HL-60/S4 treated with retinoic acid at 250 ng/mL for 4 days and 3 days (cell line): ENCODE measurements around the gene GUK1.
"Not testable (repeated sequence)": the region's sequence is repeated elsewhere in the genome, so short reads cannot be mapped to it uniquely, and the experiment has no call there.

Source experiments
- in situ Hi-C: fragments of 300-500 bp; cut with MboI; formaldehyde crosslinking; loops from 2 replicates; pipeline ENCODE4 v1.7.0; 2022; ENCODE audit warnings: low sequenced_read_pairs

Gene GUK1

GRCh38 chr1:228175316-228176023 is 35.4 kb downstream of the GUK1 start:
- in situ Hi-C loops, result no loop called here

- in situ Hi-C loops, result no loop called here
These were observed 35.9 kb downstream of the GUK1 start for GRCh38 chr1:228176024-228176395.

GRCh38 chr1:228176461-228177182 is 36.5 kb downstream of the GUK1 start:
- in situ Hi-C loops, result no loop called here

DNA sequence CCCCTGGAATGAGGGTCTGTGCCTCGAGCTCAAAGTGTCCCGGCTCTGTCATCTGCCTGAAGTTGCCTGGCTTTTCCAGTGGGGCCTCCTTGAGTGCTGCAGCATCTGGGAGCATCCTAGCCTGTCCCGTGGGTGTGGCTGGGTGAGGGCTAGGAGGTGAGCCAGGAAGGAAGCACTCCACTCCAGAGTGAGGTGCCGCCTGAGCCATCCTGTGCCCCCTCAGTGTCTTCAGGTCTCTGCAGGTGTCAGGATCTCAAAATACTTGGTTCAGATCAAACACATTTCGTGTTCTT is 37.0 kb downstream of the GUK1 start:
- in situ Hi-C loops, result no loop called here

DNA sequence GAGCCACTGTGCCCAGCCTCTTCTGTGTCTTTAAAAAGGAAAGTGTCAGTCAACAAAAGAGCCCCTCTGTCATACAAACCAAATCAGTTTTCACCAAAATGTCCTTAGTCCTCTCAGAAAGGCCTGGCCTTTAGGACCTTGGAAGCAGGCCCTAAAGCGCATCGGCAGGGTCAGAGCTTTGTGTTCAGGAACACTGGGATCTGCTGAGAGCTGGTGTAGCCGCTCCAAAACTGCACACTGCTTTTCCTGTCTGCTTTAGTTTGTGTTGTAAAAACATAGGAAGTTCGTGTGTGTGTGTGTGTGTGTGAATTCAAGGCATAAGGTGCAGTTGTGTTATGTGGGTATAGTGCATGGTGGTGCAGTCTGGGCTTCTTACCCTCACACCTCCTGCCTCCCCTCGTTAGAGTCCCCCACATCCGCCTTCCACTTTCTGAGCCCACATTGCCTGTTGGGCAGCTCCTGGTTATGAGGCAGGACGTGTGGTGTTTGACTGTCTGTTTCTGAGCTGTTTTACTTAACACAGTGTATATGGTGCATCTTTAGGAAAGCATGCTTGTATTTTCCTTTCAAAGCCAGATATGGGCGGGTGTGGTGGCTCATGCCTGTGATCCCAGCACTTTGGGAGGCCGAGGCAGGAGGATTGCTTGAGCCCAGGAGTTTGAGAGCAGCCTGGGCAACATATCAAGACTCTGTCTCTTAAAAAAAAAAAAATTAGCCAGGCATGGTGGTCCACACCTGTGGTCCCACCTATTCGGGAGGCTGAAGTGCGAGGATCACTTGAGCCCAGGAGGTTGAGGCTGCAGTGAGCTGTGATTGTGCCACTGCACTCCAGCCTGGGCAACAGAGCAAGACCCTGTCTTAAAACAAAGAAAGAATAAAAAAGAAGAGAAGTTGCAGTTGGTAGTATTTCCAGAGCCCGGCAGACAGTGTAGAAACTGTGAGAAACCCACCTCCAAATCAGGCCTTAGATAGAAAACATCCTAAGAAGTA is 37.9 kb downstream of the GUK1 start:
- in situ Hi-C loops, result no loop called here

DNA sequence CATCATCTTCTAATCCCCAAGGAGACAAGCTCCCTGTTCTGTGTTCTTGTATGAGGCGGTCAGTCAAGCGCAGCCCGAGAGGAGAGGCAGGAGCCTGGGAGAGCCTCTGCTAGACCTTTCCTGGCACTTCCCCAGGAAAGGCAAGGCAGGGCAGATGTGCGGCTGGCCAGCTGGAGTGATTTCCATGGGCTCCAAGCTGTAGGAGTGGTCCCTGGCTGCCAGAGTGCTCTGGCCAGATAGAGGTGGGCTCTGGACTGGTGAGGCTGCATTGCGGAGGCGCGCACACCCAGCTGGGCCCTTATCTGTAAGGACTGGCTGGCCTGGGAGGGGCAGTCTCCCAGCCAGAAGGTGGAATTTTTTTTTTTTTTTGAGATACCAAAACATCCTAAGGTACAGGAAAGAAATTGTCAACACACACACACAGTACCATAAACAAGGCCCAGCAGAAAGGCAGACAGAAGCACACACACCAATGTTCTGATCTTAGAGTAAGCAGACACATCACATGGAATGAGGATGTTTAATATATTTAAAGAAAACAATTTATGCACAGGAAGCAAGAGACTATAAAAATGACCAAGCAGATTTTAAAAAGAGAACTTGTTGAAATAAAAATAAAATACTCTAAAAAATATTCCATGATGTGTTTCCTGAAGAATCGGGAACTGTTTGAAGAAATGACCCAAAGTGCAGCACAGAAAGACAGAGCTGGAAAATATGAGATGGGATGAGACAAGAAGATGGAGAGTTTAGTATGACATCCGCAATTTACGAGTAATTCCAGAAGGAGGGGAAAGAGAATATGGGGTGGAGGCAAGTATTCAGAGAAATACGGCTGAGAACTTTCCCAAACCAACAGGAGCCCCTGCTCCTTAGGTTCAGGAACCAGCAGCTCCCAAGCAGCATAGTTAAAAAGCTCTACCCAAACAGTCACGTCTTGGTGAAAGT is 38.9 kb downstream of the GUK1 start:
- in situ Hi-C loops, result no loop called here

DNA sequence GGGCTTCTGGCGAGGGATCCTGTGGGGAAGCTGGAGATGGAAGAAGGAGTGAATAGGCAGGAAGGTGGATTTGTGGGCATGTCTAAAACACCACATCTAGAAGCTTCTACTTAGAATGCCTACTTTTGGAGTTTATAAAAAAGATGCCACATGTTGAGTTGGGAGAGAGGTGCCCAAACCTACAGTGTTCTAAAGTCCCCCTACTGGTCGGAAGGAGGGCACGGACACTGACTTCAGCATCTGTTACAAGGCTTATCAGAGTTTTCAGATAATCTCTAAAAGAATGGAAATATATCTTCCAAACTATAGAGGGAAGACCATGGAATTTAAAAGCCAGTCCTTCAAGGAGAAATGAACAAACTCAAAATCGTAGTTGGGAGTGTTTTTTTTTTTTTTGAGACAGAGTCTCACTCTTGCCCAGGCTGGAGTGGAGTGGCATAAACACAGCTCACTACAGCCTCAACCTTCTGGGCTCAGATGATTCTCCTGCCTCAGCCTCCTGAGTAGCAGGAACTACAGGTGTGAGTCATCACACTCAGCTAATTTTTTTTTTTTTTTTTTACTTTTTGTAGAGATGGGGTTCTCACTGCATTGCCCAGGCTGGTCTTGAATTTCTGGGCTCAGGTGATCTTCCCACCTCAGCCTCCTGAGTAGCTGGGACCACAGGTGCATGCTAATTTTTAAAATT is 40.3 kb downstream of the GUK1 start:
- in situ Hi-C loops, result no loop called here

DNA sequence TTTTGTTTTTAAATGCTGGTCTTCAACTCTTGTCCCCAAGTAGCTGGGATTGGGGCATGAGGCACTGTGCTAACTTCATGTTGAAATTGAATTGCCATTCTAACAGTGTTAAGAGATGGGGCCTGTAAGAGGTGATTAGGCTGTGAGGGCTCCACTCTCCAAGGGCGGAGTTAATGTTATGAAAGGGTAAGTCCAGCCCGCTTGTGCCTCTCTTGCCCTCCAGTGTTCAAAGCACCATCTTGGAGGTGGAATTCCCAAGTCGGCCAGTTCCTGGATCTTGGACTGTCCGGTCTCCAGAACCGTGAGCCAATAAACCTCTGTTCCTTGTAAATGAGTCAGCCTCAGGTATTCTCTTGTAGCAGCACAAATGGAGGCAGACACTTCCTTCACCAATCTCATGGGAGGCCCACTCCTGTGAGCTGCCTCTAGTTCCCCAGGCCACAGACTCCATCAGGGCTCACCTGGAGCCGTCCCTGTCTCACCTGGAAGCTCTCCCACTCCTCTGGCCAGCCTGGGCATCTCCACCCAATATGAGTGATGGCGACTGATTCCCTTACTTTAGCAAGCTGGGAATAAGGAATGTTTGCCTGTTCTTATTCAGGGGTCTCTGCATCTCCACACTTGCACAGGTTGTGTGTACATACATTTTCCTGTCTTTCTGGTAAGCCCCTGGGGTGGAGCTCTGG is 41.0 kb downstream of the GUK1 start:
- in situ Hi-C loops, result no loop called here

GRCh38 chr1:228181645-228182034 is 41.6 kb downstream of the GUK1 start:
- in situ Hi-C loops, result no loop called here

DNA sequence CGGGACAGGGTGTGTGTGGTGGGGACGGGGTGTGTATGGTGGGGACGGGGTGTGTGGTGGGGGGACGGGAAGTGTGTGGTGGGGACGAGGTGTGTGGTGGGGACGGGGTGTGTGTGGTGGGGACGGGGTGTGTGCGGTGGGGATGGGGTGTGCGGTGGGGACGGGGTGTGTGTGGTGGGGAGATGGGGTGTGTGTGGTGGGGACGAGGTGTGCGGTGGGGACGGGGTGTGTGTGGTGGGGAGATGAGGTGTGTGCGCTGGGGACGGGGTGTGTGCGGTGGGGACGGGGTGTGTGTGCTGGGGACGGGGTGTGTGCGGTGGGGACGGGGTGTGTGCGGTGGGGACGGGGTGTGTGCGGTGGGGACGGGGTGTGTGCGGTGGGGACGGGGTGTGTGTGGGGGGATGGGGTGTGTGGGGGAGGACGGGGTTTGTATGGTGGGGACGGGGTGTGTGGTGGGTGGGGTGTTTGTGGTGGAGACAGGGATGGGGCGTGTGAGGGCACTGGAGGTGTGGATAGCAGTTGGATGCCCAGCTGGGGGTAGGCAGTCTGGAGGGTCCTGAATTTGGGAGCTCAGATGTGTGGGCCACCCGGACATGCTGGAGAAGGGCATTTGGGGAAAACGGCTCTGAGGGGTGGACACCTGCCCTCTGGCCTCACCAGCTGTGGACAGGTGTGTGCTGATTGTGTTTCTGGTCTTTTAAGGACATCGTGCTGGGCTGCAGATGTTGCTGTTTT is 42.4 kb downstream of the GUK1 start:
- in situ Hi-C loops, result no loop called here

- in situ Hi-C loops, result no loop called here
These were observed 44.1 kb downstream of the GUK1 start for GRCh38 chr1:228184152-228184551.

- in situ Hi-C loops, result no loop called here
These were observed 45.5 kb downstream of the GUK1 start for GRCh38 chr1:228185641-228185965.

DNA sequence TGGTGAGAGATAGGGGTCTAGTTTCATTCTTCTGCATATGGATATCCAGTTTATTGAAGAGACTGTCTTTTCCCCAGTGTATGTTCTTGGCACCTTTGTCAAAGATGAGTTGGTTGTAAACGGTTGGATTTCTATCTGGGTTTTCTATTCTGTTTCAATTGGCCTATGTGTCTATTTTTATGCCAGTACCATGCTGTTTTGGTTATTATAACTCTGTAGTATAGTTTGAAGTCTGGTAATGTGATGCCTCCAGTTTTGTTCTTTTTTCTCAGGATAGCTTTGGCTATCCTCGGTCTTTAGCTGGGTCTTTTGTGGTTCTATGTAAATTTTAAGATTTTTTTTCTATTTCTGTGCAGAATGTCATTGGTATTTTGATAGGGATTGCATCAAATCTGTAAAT is 48.2 kb downstream of the GUK1 start:
- in situ Hi-C loops, result not testable (repeated sequence)

DNA sequence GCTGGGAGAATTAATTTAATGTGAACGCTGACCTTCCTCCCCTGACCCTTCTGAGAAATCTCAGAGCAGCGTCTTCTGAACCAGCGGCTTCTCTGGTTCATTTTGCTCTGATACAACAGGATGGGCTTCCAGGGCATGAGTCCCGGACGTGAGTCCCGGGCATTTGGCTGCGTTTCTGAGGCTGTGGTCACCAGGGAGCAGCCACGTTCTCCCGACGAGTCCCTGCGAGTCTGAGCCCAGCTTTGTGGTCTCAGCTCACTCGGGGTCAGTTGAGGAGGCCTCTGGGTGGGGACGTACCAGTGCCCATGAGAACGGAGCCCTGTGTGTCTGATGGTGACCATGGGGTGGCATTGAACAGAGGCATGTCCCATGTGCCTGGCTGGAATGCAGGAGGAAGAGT is 50.1 kb downstream of the GUK1 start:
- in situ Hi-C loops, result no loop called here

DNA sequence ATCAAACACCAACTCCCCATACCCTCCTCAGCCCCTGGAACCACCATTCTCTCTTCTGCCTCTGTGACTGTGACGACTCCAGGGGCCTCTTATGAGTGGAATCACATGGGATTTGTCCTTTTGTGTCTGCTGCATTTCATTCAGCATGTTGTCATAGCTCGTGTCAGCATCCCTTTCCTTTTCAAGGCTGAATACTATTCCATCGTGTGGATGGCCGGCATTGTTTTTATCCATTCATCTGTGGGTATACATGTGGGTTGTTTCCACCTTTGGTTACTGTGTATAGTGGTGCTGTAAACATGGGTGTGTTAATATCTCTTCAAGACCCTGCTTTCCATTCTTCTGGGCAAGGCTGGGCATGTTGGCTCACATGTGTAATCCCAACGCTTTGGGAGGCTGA is 50.7 kb downstream of the GUK1 start:
- in situ Hi-C loops, result no loop called here

DNA sequence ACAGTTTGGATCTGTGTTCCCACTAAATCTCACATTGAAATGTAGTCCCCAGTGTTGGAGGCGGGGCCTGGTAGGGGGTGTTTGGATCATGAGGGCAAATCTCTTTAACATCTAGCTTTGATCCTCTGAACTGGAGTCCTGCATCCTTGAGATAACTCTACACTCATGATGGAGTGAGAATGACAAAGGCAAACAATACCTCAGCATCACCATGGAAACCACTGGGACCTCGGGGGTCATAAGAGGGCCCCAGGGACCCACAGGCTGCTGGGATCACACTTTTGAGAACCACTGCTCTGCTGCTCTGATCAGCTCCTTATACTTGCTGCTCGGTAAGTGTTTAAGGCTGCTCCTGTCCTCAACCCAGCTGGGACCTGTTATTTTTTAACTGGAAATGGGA is 54.4 kb downstream of the GUK1 start:
- in situ Hi-C loops, result no loop called here

- in situ Hi-C loops, result no loop called here
These were observed 55.1 kb downstream of the GUK1 start for GRCh38 chr1:228194921-228195812.

DNA sequence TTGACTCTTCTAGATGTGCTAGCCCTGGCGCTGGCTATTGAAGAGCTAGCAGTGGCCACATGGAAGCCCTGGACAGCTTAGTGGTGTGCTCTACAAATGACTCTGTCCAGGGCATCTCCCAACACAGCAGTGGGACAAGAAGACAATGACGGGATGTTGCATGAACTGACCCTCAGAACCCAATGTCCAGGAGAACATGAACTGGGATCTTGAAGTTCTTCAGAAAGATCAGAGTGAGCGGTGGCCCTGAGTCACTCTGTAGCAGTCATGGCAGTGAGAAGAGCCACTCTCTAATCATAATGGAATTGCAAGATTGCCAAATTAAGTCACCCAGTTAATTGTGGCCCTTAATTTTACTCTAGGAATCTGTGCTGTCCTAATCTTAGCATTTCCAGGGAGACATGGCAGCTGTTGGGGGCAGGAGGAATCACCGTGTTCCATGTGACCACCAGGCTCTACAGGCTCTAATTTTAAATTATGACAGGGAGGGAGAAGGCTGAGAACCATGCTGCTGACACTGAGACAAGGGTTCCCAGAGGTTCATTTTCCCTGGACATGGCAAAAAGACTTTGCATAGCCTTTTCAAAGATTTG is 57.6 kb downstream of the GUK1 start:
- in situ Hi-C loops, result no loop called here
